ENCODE measurements around the gene HORMAD2.

DNA sequence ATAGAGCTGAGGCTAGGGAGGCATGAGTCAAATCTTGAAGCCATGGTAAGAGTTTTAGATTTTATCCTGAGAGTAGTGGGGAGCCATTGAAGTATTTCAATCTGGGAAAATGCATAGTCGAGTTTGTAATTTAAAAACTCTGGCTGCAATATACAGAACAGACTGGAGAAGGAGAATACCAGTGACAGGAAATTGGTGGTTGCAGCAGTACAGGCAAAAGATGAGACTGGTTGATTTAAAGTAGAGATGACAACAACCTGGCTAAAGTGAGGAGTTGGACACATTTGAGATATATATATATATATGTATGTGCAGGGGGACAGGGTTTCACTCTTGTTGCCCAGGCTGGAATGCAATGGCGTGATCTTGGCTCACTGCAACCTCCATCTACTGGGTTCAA is 6.2 kb downstream of the HORMAD2 start:
- TF ChIP-seq ZNF384 (IDR thresholded peaks at IDR 0.05) (no peak), ELF4 (IDR thresholded peaks at IDR 0.05) (no peak), FOXA1 (IDR thresholded peaks at IDR 0.05) (no peak), SP1 (IDR thresholded peaks at IDR 0.05) (no peak), SUZ12 (IDR thresholded peaks at IDR 0.05) (no peak), FOXM1 (IDR thresholded peaks at IDR 0.05; ENCODE audit: borderline replicate concordance) (no peak), FOXK2 (IDR thresholded peaks at IDR 0.05) (no peak), BHLHE40 (IDR thresholded peaks at IDR 0.05; ENCODE audit: borderline replicate concordance) (no peak), LEF1 (IDR thresholded peaks at IDR 0.05; ENCODE audit: borderline replicate concordance) (no peak), L3MBTL2 (conservative IDR thresholded peaks at IDR 0.05) (no peak)
- TF ChIP-seq, protein P1, sequence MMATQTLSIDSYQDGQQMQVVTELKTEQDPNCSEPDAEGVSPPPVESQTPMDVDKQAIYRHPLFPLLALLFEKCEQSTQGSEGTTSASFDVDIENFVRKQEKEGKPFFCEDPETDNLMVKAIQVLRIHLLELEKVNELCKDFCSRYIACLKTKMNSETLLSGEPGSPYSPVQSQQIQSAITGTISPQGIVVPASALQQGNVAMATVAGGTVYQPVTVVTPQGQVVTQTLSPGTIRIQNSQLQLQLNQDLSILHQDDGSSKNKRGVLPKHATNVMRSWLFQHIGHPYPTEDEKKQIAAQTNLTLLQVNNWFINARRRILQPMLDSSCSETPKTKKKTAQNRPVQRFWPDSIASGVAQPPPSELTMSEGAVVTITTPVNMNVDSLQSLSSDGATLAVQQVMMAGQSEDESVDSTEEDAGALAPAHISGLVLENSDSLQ (IDR thresholded peaks at IDR 0.05) = no peak
